ENCODE data around the gene FCHO2.

FCHO2 gene

DNA sequence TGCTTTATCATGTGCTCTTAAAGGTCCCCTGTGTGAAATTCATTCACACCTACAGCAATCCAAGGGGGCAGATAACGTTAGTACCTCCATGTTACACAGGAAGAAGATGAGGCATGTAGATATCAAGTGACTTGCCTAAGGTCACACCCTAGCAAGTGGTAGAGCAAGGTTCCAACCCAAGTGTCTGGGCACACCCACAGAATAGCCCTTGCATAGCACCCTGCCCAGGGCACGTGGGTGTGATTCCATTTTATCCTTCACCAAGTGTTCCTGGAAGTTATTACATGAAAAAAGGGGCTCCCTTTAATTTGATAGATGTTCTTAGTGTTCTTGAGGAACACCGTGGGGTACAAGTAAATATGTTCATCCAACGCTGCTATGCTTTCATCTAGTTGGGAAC is 169.4 kb downstream of the FCHO2 start:
- TF ChIP-seq, protein P1, sequence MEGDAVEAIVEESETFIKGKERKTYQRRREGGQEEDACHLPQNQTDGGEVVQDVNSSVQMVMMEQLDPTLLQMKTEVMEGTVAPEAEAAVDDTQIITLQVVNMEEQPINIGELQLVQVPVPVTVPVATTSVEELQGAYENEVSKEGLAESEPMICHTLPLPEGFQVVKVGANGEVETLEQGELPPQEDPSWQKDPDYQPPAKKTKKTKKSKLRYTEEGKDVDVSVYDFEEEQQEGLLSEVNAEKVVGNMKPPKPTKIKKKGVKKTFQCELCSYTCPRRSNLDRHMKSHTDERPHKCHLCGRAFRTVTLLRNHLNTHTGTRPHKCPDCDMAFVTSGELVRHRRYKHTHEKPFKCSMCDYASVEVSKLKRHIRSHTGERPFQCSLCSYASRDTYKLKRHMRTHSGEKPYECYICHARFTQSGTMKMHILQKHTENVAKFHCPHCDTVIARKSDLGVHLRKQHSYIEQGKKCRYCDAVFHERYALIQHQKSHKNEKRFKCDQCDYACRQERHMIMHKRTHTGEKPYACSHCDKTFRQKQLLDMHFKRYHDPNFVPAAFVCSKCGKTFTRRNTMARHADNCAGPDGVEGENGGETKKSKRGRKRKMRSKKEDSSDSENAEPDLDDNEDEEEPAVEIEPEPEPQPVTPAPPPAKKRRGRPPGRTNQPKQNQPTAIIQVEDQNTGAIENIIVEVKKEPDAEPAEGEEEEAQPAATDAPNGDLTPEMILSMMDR (conservative IDR thresholded peaks at IDR 0.05; ENCODE audit: low read depth, low read length) = no peak
- no peak overlapping the region for H3K4me3 ChIP-seq (ENCODE audit: low read length)
- no peak for DNase-seq (ENCODE audit: low read depth)

DNA sequence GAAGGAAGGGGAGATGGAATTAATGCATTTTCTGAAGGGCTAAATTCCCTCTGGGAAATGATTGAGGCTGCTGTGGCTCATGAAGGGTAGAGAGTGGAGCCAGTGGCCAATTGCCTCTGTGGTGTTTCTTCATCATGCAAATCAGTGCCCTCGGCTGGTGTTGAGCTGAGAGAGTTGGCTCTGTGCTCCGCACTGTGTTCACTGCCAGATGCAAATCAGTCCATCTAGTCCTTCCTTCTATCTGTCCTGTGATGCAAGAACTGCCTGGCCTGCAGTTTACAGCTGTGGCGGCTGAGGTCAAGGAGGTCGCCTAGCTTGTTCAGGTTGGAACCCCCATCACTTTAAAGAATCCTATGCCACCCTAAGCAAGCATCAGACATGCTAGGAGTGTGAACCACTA is 170.5 kb downstream of the FCHO2 start:
- no peak for DNase-seq (ENCODE audit: low read depth)
- H3K4me3 ChIP-seq (ENCODE audit: low read length) = no peak overlapping the region
- TF ChIP-seq, protein P1 (conservative IDR thresholded peaks at IDR 0.05; ENCODE audit: low read depth, low read length) = no peak

DNA sequence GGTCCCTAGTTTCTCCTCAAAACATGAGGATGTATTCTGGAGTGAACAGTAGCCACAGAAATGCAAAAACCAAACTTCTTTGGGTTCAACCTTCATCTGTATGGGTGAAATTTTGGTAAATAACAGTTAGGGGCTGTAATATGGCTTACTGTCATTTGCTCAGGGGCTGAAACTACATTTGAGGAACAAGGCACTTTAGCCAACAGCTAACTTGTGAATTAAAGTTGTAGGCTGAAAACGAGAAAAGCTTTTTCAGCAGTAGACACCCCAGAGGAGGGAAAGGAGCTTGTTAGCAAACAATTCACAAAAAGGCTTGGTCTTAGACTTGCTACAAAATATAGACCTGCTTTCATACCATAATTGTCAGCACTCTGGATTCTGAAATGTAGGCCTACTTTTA is 171.1 kb downstream of the FCHO2 start:
- no peak overlapping the region for H3K4me3 ChIP-seq (ENCODE audit: low read length)
- no peak for DNase-seq (ENCODE audit: low read depth)
- TF ChIP-seq, protein P1 (conservative IDR thresholded peaks at IDR 0.05; ENCODE audit: low read depth, low read length) = no peak

DNA sequence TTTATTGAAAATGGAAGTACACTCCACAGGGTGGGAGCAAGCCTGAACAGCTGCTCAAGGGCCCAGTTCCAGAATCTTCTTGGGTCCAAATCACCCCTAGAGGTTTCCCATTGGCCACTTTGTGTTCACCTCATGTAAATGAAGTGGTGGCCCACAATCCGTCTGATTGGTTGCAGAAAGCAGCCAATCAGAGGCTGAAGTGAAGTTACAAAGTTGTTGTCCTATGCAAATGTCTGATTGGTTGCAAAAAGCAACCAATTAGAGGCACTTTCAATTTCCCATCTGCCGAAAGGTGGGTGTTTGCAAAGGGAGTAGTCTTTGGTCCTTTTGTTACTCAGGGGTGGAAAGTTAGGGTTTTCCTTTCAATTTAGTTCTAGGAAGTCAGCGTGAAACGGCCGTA is 173.3 kb downstream of the FCHO2 start:
- TF ChIP-seq, protein P1 (conservative IDR thresholded peaks at IDR 0.05; ENCODE audit: low read depth, low read length) = no peak
- no peak overlapping the region for H3K4me3 ChIP-seq (ENCODE audit: low read length)
- DNase-seq (ENCODE audit: low read depth) = no peak

DNA sequence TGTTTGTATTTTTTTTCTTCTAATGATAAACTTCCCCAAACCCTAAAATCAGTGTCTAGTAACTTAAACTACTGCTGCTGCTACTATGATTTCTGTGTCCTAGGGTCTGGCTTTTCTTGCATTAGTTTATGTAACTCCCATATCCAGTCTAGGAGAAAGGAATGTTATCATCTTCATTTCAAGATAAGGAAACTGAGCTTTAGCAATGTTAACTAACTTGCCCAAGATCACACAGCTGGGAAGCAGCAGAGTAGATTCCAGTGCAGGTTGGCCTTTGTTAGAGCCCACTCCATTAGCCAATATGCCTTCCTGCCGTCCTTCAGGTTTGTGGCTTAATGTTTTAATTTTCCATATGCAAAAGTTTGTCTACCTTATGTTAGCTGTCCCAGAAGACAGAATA is 175.0 kb downstream of the FCHO2 start:
- no peak for DNase-seq (ENCODE audit: low read depth)
- TF ChIP-seq, protein P1 (conservative IDR thresholded peaks at IDR 0.05; ENCODE audit: low read depth, low read length) = no peak
- no peak overlapping the region for H3K4me3 ChIP-seq (ENCODE audit: low read length)

DNA sequence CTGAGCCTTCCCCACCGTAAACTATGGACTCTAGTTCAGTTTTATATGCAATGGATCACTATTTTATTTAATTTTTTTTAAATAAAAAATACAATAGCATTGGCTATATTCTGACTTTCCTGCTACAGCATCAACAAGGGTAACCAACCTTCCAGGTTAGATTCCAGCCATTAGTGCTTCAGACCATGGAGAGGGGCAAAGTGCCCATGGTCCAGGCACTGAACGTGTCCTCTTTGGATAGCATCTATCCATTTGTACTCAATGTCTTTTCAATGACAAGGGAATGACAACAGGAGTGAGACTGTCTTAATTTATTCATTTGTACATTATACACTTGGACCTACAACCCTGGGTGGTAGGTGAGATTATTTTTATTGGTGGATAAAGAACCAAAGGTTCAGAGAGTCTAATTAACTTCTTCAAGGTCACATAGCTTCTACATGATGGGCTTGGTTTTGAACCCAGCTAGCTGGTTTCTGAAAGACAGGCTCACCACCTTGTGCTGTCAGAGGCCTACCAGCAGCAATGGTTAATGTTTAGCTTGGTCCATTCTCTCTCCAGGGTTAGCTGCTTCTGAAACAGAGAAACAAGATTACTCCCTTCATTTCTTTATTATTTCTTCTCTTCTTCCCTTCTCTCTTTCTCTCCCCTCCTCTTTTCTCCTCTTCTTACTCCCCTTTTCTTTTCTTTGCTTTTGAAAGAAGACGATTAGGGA is 176.0 kb downstream of the FCHO2 start:
- no peak overlapping the region for H3K4me3 ChIP-seq (ENCODE audit: low read length)
- TF ChIP-seq, protein P1 (conservative IDR thresholded peaks at IDR 0.05; ENCODE audit: low read depth, low read length) = no peak
- no peak for DNase-seq (ENCODE audit: low read depth)

DNA sequence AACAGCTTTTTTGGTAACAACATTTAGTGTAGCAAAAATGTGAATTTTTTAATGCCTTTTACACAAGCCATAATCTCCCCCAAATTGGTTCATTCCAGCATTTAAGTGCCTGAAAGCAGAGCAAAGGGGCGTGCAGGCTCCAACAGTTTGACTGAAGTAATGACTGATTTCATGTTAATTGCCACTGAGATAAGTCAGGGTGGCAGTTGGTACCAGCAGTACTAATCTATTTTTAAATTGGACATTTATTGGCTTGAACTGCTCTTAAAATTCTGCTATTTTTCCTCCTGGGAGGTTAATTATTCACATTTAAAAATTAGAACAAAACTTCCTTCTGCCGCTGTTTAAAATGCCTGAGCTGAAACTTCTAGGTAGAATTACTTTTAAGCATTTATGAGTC is 176.9 kb downstream of the FCHO2 start:
- TF ChIP-seq, protein P1 (conservative IDR thresholded peaks at IDR 0.05; ENCODE audit: low read depth, low read length) = no peak
- DNase-seq (ENCODE audit: low read depth) = no peak
- H3K4me3 ChIP-seq (ENCODE audit: low read length) = no peak overlapping the region

All from retinal pigment epithelial cell (primary cell).